Measurements from ENCODE around the gene NNMT.

Gene NNMT

GRCh38 chr11:114285599-114285998 lies 10.6 kb upstream of the NNMT start:
- no peak for DNase-seq

GRCh38 chr11:114286229-114286628 lies 10.0 kb upstream of the NNMT start:
- no peak for DNase-seq

DNA sequence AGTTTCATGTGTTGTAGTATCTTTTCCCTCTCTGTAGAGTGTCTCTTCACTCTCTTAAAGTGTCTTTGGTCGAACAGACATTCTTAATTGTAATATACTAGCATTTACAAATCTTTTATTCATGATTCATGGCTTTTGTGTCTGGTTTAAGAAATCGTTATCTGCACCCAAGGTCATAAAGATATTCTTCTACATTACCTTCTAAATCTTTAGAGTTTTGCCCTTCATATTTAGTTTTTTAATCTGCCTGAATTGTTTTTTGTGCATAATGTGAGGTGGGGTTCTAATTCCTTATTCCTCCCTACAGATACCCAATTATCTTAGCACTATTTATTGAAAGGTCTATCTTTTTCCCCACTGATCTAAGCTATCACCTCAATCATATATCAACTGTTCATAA lies 9.0 kb upstream of the NNMT start:
- DNase-seq: no peak

DNA sequence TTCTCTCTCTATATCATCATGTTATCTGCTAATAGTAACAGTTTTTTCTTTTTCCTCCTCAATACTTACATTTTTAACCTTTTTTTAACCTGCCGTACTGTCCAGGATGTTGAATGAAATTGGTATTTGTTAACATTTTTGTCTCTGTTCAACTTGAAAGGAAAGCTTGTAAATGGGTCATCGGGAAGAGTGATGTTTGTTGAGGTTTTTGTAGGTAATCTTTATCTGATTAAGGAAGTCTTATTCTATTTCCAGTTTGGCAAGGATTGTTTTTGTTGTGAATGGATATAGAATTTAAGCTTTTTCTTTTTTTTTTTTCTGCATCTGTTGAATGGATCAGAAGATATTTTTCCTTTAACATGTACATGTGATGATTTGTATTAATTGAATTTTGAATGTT lies 8.1 kb upstream of the NNMT start:
- DNase-seq: no peak

DNA sequence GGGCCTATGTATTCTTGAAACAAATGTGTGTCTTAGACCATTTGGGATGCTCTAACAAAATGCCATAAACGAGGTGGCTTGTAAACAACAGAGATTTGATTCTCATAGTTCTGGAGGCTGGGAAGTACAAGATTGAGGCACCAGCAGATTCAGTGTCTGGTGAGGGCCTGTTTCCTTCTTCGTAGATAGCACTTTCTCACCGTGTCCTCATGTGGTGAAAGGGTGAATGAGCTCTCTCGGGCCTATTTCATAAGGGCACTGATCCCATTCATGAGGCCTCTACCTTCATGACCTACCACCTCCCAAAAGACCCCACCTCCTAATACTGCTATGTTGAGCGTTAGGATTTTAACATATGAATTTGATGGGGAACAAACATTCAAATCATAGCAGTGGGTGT lies 6.4 kb upstream of the NNMT start:
- DNase-seq: no peak

DNA sequence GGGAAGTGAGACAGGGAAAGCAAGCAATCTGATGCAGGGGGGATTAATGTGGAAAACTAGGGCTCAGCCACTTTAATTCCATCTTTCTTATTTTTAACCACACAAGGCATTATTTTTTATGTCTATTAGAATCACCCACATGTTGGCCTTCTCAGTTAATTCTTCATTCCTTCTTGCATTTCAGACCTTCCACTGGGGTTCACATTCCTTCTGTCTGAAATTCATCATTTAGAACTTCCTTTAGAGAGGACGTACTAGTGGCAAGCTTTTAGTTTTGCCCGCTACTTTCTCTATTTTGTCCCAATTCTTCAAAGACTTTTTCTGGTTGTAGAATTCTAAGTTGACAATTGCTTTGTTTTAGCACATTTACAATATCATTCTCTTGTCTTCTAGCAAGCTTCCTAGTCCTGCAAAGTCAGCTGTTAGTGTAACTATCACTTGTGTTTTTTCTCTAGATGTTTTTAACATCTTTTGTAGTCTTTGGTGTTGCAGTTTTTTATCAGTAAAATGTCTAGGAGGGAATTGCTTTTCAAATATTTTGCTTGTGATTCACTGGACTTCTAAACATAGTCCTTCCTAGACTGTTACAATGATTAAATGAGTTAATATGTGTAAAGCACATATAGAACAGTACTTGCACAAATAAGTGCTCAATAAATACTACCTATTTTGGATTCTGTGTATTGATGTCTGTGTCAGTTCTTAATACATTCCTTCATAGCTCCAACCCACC lies 5.5 kb upstream of the NNMT start:
- no peak for DNase-seq

- no peak for DNase-seq
Observed at GRCh38 chr11:114291381-114291780, 4.8 kb upstream of the NNMT start.

DNA sequence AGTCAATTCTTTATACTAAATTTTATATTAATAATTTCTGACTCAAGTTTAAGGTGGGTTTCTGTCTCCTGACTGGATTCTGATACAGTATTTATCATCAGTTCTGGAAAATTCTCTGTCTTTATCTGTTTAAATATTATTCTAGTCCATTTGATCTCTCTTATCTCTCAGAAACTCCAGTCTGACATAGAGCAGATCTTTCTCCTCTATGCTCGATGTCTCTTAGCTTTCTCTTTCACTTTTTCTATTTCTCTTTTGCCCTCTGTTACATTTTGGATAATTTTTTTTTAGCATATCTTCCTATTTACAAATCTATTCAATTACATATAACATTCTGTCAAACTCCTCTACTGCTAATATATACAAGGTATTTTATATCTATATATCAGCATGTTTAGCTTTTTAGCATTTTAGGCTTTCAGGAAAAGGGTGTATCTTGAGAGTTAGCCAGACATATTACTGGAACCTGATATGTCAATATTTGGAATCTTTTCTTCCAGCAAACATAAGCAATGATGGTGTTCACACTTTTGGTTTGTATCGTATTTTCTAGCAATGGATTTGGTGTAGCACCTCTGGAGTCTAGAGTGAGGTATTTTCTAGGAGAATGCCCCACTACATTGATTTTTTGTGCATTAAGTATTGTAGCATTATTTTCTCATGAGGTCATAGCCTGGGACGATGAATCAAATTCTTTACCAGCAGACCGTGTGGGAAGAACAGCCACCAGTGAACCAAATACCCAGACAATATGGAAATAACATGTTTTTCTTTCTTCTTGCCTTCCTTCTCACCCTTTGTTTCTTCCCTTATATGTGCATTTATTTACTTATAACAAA lies 4.1 kb upstream of the NNMT start:
- DNase-seq: no peak

DNA sequence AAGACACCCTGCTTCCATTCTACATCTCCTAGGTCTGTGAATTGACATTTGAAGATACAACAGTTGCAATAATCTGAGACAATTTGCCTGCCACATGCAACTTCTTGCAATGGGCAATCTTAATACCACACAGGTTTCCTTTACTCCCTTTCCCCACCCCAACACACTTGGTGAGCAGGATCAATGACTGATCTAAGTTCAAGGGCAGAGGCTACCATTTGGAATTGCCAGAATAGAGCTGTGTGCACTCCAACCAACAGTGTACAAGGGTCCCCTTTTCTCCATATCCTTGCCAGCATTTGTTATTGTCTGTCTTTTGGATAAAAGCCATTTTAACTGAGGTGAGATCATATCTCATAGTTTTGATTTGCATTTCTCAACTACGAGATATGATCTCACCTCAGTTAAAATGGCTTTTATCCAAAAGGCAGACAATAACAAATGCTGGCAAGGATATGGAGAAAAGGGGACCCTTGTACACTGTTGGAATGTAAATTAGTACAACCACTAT lies 2.9 kb upstream of the NNMT start:
- DNase-seq: no peak

DNA sequence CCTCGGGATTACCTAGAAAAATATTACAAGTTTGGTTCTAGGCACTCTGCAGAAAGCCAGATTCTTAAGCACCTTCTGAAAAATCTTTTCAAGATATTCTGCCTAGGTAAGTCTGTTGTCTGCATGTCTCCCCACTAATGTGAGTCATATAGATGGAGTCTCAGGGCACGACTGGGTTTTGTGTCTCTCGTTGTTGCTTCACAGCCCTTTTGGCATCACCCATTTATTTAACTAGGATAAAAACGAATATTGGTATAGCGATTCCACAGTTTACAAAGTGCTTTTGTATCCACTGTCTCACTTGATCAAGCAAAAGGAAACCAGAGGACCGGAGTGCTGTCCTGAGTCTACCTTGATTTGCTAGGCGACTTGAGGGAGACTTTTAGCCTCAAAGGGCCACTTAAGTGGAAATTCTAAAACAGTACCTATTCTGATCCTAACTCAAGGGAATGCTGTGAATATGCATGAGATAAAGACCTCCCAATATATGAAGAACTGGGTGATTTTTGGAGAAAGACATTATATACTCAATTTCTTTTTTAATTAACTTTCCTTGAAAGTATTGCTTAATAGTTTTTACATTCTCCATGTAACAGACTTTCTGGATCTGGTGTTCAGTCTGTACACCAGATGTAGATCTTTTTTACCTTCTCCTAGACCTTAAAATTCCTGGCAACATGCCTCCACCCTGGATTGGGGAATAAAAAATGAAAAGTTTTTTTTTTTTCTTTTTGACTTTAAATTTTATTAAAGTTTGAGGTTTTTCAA lies 590 bp downstream of the NNMT start:
- DNase-seq: no peak

DNA sequence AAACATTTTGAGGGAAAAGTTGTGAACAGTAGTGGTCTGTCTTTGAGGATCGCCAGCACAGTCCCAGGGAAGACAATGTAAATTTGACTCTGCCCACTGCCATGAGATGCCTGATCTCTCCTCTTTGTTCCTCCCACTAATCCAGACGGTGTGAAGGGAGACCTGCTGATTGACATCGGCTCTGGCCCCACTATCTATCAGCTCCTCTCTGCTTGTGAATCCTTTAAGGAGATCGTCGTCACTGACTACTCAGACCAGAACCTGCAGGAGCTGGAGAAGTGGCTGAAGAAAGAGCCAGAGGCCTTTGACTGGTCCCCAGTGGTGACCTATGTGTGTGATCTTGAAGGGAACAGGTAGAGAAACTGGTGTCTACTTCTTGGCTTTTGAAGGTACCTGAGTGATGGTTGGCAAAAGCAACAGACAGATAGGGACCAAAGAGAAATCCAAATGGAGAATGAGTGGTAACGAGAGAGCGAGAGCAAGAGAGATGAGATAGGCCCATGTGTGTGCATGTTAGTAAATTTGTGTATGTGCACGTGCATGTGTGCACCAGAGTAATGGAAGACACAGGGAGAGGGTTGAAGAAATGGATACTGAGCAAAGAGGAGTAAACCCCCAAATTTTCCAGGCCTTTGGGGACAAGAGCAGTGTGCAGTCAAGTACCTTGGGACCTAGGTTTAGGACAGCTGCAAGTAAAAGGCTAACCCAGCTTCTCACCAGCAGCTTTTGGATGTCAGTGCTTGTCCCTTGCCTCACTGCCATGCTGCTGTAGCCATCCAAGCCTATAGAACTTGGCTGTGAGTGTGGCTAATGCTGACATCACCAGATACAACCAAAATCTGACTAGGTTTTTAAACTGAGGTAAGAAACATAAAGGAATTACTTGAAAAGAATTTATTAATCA lies 1.9 kb downstream of the NNMT start:
- no peak for DNase-seq

DNA sequence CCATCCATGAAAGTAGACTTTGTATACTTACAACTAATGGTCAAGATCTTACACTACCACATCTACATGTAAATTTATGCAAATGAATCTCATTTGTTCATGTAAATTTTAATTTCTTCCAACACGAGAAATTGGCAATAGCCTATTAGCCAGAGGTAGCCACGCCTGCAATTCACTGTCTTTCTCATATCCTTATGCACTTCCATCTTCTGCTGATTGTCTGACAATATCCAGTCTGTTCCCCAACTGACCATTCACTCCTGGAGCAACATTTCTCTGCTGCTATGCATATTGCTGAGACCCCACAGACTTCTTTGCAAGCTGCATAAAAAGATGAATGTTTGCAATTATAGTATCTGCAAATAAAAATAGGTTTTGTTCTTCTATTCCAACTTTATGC lies 2.5 kb downstream of the NNMT start:
- DNase-seq: no peak

DNA sequence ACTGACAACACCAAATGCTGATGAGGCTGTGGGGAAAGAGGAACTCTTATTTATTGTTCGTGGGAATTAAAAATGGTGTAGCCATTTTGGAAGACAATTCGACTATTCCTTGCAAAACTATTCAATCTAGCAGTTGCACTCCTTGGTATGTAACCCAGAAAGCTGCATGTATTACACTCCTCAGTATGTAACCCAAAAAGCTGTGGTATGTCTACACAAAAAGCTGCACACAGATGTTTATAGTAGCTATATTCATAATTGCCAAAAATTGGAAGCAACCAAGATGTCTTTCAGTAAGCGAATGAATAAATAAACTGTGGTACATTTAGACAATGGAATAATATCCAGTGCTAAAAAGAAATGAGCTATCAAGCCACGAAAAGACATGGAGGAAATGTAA lies 4.9 kb downstream of the NNMT start:
- no peak for DNase-seq

GRCh38 chr11:114301927-114302326 lies 5.7 kb downstream of the NNMT start:
- DNase-seq: no peak

- no peak for DNase-seq
Observed at GRCh38 chr11:114302663-114303062, 6.5 kb downstream of the NNMT start.

GRCh38 chr11:114304065-114304464 lies 7.9 kb downstream of the NNMT start:
- DNase-seq: no peak

GRCh38 chr11:114304969-114305368 lies 8.8 kb downstream of the NNMT start:
- no peak for DNase-seq

GRCh38 chr11:114307524-114308203 lies 11.5 kb downstream of the NNMT start:
- DNase-seq: no peak

DNA sequence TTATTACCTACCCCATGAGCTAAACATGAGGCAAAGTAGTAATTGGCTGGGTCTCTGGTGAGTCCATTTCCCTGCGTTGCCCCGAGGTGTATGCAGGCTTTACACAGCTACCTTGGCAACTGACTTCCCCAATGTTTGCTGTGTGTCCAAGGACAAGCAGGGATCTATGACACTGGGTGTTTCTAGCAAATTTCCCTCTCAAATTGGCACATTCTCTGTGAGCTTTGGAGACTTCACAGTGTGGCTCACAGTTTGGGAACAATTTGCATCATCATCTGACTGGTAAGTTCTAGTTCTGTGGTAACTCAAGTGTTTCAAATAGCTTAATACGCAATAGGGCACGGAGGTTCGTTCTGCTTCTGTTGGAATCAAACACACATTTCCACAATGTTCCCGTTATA lies 12.5 kb downstream of the NNMT start:
- DNase-seq: no peak

DNA sequence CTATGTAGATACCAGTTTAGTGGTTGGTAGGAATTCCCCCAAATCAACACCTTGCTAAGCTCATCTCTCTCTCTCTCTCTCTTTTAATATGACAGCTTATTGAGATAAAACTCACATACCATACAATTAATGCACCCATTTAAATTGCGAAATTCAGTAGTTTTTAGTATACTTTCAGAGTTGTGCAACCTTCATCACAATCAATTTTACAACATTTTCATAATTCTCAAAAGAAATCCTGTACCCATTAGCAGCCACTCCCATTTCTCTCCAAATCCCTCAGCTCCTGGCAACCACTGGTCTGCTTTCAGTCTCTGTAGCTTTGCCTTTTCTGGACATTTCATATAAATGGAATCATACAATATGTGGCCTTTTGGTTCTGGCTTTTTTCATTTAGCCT lies 13.3 kb downstream of the NNMT start:
- no peak for DNase-seq

DNA sequence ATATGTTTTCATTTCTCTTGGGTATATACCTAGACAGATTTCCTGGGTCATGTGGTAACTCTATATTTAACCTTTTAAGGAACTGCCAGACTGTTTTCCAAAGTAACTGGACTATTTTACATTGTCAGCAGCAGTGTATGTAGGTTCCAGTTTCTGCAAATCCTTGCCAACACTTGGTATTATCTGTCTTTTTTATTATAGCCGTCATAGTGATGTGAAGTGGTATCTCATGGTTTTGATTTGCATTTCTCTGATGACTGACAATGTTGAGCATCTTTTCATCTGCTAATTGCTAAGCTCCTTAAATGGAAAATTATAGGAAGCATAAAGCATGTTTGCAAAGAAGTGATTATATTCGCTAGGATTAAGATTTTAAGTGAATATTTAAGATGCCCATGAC lies 13.9 kb downstream of the NNMT start:
- no peak for DNase-seq

- DNase-seq: no peak
Observed at GRCh38 chr11:114311946-114312345, 15.7 kb downstream of the NNMT start.

Measured in retina (tissue), 1 donor.